HepG2 (cell line): Measurements from ENCODE around the gene TEKT2. TPM values are rescaled to one million over a fixed set of nuclear protein-coding genes. Genes with fewer than 3 reads are reported as not detected.

Experiments
- CENPBD1 ChIP-seq: sonication (generic); formaldehyde crosslinking; IDR thresholded peaks from 2 replicates; pipeline ENCODE4 v1.8.0; 2022; ENCODE audit warnings: missing genetic modification reagents, low read depth, mild to moderate bottlenecking, borderline replicate concordance
- HDAC1 ChIP-seq: sonication (generic); formaldehyde crosslinking; IDR thresholded peaks from 2 replicates; pipeline ENCODE4 v1.5.1; 2020; ENCODE audit warnings: mild to moderate bottlenecking, missing genetic modification reagents
- LCORL ChIP-seq, 2 experiments: fragments of 450-650 bp in 1 of 2; sonication (generic) in 1 of 2; formaldehyde crosslinking in 1 of 2; IDR thresholded peaks; 2 replicates each; pipeline versions ENCODE4 v1.5.0 to v1.6.1; 2017 to 2020; ENCODE audit warnings: antibody characterized with exemption in 1 of 2, missing genetic modification reagents in 1 of 2
- MXI1 ChIP-seq: IDR thresholded peaks from 3 replicates; pipeline ENCODE4 v1.6.1; 2012; ENCODE audit warnings: low read depth, low read length, inconsistent platforms, borderline replicate concordance
- NFKBIZ ChIP-seq: IDR thresholded peaks from 2 replicates; pipeline ENCODE4 v1.6.1; 2018; ENCODE audit warnings: missing genetic modification reagents, missing compliant biosample characterization
- RAD21 ChIP-seq: fragments of 450-650 bp; formaldehyde crosslinking; IDR thresholded peaks from 2 replicates; pipeline ENCODE4 v1.5.0; 2020; ENCODE audit warnings: mild to moderate bottlenecking
- REL ChIP-seq: sonication (generic); formaldehyde crosslinking; conservative IDR thresholded peaks from 2 replicates; pipeline ENCODE4 v1.8.0; 2022; ENCODE audit warnings: mild to moderate bottlenecking, missing genetic modification reagents, moderate library complexity
- SMAD1 ChIP-seq: sonication (generic); formaldehyde crosslinking; IDR thresholded peaks from 2 replicates; pipeline ENCODE4 v1.4.0; 2020; ENCODE audit warnings: missing genetic modification reagents, low read depth, mild to moderate bottlenecking, borderline replicate concordance
- TRIM24 ChIP-seq: sonication (generic); formaldehyde crosslinking; IDR thresholded peaks from 2 replicates; pipeline ENCODE4 v1.8.0; 2022; ENCODE audit warnings: mild to moderate bottlenecking, missing genetic modification reagents
- YY1 ChIP-seq: IDR thresholded peaks from 2 replicates; pipeline ENCODE4 v1.6.1; 2011; ENCODE audit warnings: low read length, low read depth, moderate library complexity, mild to moderate bottlenecking; ENCODE audit not compliant: insufficient read depth, insufficient replicate concordance
- ZMYM4 ChIP-seq: sonication (generic); formaldehyde crosslinking; IDR thresholded peaks from 2 replicates; pipeline ENCODE4 v1.8.1; 2023; ENCODE audit warnings: mild to moderate bottlenecking, missing genetic modification reagents
- ZNF333 ChIP-seq: sonication (generic); formaldehyde crosslinking; IDR thresholded peaks from 2 replicates; pipeline ENCODE4 v1.4.0; 2020; ENCODE audit warnings: mild to moderate bottlenecking, missing genetic modification reagents, borderline replicate concordance
- ZNF335 ChIP-seq: sonication (generic); formaldehyde crosslinking; IDR thresholded peaks from 2 replicates; pipeline ENCODE4 v1.4.0; 2020; ENCODE audit warnings: missing genetic modification reagents
- ZNF512B ChIP-seq: sonication (generic); formaldehyde crosslinking; IDR thresholded peaks from 2 replicates; pipeline ENCODE4 v1.5.1; 2020; ENCODE audit warnings: missing genetic modification reagents, mild to moderate bottlenecking, borderline replicate concordance
- ZNF543 ChIP-seq: sonication (generic); formaldehyde crosslinking; IDR thresholded peaks from 2 replicates; pipeline ENCODE4 v1.4.0; 2020; ENCODE audit warnings: mild to moderate bottlenecking, missing genetic modification reagents
- ZNF605 ChIP-seq: sonication (generic); formaldehyde crosslinking; IDR thresholded peaks from 2 replicates; pipeline ENCODE4 v1.8.0; 2022; ENCODE audit warnings: mild to moderate bottlenecking, missing genetic modification reagents
- ZNF75D ChIP-seq: sonication (generic); formaldehyde crosslinking; IDR thresholded peaks from 2 replicates; pipeline ENCODE4 v1.8.1; 2023; ENCODE audit warnings: missing genetic modification reagents, mild to moderate bottlenecking, borderline replicate concordance
- ZNF784 ChIP-seq: sonication (generic); formaldehyde crosslinking; IDR thresholded peaks from 2 replicates; pipeline ENCODE4 v1.5.1; 2020; ENCODE audit warnings: missing genetic modification reagents, mild to moderate bottlenecking, borderline replicate concordance
- polyA plus RNA-seq, 8 experiments: library from polyadenylated mRNA; depleted of rRNA in 3 of 8; stranded (reverse) in 7 of 8; unstranded in 1 of 8; fragments of >200 nt; fragmentation: Illumina TruSeq in 4 of 8; extraction: Trizol in 4 of 8; gene quantifications; 2 replicates each; pipeline versions ENCODE4 v1.2.1 to v1.2.3, GENCODE V29; 2011 to 2016; ENCODE audit warnings: low read depth in 4 of 8, missing spikeins in 1 of 8, mixed read lengths in 1 of 8; ENCODE audit not compliant: insufficient read depth in 1 of 8
- total RNA-seq, 5 experiments: library from RNA; depleted of rRNA; stranded (reverse); fragments of >200 nt; fragmentation: Illumina TruSeq; extraction: Trizol; gene quantifications; 2 replicates each; pipeline ENCODE4 v1.2.3, GENCODE V29; 2016; ENCODE audit warnings: low read depth in 1 of 5

The TEKT2 gene
- total and polyA plus RNA-seq, 2 of the 13 experiments (the other 11 are each of a cell fraction or from before 2014, with no cell fraction given): 0.31 to 0.38 TPM

- TF ChIP-seq ZNF784 (CRISPR knock-in tag) (peak; percentile 49; the same call in 1 of the 2 replicates), ZNF333 (0 out of 2 replicates have a peak, but pooled peaks have one; percentile 50), NFKBIZ (CRISPR knock-in tag) (0 out of 2 replicates have a peak, but pooled peaks have one; percentile 10), REL (CRISPR knock-in tag) (no peak), LCORL (IDR thresholded peaks at IDR 0.05) (no peak), LCORL (CRISPR knock-in tag; IDR thresholded peaks at IDR 0.05) (peak; percentile 41), SMAD1 (CRISPR knock-in tag) (no peak), HDAC1 (0 out of 2 replicates have a peak, but pooled peaks have one; percentile 27), MXI1 (no peak), ZNF335 (CRISPR knock-in tag) (no peak), CENPBD1 (no peak), ZMYM4 (CRISPR knock-in tag) (peak; percentile 32; the same call in 1 of the 2 replicates), TRIM24 (no peak), ZNF512B (CRISPR knock-in tag) (no peak), ZNF605 (CRISPR knock-in tag) (no peak), RAD21 (peak; percentile 93), ZNF75D (no peak), YY1 (peak; percentile 15), ZNF543 (CRISPR knock-in tag) (no peak)
Observed at GRCh38 chr1:36099681-36100341, 15.9 kb downstream of the TEKT2 start (continued).
